ENCODE measurements around the gene IGLL5.

The IGLL5 gene

DNA sequence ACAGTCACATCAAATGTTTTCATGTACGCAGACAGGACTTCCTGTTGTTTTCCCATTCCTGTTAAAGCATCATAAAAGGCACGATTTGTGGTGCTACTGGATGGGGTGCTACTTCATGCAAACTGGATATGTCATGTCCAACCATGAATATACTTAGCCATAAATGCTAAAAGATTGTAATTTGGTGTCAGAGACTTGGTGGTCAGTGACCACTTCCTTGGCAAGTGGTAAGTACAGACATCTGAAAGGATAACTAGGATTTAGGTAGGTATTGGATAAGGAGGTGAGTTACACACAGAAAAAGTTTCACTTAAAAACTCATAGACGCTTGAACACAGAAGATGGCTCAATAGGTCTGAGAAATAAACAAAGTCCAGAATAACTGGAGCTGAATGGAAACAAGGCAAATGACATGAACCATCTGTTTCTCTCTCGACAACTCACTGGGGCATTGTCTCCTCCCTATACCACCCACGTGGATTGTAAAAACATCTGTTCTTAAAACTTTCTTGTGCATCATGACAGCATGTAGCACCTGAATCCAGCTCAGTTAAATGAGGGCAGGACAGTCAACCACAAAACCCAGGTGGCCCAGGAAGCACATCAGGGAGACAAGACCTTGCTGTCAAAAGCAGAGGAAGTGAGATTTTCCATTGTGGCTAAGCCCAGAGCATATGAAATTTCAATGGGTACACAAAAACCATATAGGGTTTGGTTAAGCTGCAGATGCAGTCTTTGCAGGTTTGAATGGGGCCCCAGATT, 22.1 kb upstream of the IGLL5 start:
- peak; percentile 50 for DNase-seq

DNA sequence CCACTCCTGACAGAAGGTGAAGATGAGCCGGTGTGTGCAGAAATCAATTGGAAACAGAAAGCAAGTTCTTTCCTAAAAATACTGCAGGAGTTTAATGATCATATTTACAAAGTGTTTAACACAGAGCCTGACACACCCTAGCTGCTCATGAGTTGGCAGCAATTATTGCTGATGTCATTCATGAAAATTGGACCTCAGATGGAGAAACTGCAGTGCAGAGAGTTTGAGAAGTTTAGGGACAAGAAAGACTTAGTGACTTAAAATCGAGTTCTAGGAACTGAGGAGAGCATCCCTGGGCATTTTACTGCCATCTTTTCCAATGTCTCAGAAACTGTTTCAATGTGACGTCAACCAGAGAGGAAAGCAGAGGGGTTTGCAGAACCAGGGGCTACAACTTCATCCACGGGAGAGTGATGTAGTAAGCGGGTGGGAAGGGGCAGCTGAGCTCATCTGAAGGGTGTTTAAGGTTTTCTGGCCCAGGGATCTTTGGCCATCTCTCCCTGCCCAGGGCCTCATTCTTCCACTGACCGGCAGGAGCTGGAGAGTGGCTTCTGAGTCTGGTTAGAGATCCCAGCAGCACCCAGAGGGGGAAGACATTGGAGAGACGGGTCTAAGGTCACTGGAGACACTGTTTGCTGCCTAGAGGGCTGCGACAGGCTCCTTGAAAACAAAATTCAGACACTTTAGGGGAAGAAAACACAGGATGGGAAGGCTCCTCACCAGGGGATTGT, 21.1 kb upstream of the IGLL5 start:
- no peak for DNase-seq

DNA sequence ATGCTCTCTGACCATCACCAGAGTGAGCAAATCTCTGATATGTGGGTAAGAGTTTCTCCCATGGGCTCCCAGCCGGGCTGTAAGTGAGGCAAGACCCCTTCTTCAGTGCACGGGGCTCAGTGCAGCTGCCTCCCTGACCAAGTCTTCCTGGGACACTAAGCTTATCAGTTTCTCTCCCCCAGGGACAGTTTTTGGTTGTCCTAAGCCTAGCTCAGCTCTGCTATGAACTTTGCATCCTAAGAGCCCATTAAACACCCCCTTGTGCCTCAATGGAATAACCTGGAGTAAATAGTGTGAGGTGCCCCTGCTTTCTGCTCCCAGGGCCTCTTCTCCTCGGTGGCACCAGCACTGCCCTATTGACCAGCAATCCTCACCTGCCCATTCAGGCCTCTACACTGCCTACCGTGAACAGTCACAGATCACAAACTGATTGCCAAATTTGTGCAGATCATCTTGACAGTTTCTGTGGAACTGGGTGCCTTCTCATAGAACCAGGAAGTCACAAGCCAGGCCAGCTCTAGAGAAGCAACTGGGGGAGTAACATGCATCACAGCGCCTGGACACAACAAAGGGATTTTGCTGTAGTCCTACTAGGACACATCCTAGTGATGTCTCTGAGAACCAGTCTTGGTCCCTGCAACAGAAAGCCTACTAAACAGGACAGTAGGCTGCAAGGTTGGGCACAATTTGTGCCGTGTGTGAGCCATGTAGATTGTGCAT, 19.5 kb upstream of the IGLL5 start:
- DNase-seq = no peak

DNA sequence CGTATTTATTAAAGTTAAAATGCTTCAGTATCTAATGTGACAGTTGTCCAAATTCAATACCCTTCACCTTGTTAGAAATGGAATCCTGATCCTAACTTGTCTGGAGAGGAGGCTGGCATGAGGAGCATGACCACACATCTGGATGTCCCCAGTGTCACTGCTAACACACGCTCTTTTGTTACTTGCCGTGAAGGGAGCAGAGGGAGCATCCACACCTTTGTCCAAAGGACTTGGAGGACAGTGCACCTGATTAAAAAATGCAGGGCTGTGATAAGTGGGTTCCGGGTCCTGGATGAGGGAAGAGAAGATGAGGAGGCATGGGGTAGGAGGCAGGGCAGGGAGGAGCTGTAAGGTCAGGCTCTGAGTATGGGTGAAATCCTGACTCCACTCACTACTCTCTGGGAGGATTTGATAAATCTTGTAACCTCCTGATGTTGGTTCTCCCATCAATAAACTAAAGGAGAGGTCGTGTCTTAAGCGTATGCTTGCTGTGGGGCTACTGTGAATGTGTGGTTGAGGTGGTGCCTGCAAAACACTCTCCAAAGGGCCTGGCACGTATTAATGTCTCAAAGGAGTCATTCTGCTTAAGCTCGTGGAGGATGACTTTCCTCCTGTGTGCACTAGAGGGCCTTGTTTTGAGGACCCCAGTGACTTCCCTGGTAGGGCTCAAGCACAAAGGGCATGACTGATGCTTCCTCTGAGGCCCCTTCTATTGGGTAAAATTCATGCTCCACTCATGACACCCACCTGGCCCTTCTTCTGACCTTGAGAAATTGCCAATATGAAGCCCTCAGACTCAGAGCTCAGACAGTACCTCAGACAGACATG, 16.8 kb upstream of the IGLL5 start:
- DNase-seq = no peak

DNA sequence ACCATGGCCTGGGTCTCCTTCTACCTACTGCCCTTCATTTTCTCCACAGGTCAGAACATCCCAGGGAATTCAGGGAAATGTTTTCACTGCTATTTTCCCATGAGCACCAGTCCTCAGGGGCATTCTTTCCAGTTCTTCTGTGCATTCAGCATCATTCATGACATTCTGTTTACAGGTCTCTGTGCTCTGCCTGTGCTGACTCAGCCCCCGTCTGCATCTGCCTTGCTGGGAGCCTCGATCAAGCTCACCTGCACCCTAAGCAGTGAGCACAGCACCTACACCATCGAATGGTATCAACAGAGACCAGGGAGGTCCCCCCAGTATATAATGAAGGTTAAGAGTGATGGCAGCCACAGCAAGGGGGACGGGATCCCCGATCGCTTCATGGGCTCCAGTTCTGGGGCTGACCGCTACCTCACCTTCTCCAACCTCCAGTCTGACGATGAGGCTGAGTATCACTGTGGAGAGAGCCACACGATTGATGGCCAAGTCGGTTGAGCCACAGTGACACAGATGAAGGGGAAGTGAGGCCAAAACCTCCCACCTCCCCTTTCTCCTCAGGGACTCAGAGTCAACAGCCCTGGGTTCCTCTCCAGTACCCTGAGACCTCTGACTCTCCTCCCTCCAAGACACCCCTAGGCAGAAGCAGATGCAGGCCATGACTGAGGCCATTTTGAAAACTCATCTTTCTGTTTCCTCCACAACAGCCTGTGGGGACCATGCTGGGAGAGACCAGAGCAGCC, 15.9 kb upstream of the IGLL5 start:
- DNase-seq = no peak

DNA sequence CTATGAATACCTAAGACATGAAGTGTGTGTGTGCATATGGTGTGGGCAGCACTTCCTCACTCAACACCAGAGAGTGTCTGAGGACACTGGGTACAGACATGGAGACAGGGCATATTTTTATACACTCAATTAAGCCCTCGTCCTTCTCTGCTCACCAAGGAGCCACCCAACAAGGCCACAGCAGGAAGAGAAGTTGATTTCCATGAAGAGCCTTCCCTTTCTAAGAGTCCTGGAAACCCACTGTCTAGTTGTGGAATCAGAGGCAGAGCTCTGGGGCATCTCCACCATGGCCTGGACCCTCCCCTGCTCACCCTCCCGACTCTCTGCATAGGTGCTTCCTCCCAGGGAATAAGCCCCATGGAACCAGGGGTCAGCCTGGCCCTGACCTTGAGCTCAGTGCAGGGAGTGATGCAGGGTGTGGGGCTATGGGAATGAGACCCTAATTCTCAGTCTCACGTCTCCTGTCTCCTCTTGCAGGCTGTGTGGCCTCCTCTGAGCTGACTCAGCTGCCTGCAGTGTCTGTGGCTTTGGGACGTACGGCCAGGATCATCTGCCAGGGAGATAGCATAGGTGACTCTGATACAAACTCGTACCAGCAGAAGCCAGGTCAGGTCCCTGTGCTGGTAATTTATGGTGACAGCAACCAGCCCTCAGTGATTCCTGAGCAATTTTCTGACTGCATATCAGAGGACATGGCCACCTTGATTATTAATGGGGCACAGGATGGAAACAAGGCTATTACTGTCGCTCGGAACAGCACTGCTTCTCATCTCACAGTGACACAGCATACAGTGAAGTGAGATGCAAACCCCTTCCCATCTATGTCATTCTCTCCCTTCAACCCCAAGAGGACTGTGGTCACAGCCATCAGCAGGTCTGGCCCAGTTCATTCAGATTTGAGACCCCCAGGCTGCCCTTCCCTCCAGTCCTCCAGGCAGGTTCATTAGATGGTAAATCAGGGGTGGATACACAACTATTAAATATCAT, 14.6 kb upstream of the IGLL5 start:
- no peak for DNase-seq

DNA sequence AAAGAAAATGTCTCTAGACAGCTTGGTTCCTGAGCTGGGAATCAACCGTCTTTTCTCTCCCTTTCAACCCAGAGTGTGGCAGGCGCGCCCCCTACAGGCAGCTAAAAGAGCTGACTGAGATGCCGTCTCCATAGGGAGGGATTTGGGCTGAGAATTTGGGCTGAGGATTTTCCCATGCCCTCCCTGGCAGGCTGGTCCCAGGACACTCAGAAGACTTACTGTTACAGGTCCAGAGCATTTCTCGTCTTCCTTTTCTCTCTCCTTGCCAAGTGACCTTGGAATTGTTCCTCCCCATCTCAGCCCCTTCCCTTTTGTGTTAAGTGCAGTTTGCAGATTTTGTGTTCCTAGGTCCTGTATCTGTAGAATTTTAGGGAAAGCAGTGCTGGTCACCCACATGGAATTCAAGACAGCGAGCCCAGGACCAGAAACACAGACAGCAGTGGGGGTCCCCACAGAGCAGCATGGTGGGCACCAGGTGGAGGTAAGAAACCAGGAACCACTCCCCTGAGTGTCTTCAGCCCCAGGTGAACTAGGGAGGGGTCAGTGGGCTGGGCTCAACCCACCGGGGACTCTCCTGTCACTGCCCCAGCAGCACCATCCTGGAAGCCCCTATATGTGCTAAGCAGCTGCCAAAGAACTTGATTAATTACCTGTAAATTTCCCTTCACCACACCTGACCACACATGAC, 9.9 kb upstream of the IGLL5 start:
- peak; percentile 84 for DNase-seq

DNA sequence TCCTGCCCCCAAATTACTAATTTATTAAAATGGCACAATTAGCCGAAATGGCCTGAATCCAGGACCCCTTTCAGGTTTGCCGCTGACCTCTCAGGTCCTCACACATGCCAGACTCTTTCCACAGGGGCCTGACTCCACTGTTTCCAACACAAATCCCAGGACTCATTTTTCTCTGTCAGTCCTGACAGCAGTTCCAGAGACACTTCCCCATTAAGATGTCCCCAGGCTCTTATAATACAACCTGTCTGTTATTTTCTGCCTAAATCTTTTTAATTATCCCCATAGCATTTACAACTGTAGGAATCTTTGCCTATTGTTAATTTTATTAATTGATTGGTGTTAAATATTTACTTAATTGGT, 9.4 kb upstream of the IGLL5 start:
- no peak for DNase-seq

DNA sequence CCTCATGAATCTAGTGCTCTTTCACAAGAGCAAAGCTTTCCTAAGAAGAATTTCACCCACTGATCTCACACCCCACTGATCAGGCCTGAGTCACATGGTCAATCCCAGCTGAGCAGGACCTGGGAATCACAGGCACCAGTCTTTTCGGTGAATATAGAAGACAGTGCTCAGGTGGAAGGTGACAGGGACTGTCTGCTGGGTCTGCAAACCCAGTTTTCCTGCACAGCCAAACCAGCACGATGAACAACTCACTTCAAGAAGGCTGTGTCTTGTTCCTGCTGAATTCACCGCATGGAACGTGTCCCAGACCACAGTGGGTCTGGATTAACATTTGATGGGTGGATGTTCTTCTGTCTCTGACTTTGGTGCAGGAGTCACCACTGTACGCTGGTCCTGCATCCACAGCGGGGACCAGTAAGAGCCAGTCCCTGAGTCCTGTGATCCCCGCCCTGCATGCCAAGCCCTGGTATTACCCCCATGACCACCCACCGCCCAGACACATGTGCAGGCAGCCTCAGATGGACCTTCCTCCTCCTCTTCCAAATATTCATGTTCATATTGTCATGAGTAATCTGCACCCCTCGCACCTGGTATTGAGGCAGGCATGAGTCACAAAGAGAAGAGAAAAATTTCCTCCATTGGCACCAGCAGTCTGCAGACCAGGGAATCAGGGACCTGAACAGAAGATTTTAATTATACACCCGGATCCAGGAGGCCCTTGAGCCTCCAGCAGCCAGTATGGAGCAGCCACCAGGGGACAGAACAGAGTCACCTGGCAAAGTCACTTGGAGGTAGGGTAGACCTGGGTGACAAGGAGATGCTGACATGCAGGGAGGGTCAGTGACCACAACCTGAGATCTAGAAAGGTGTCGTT, 8.6 kb upstream of the IGLL5 start:
- DNase-seq = no peak

DNA sequence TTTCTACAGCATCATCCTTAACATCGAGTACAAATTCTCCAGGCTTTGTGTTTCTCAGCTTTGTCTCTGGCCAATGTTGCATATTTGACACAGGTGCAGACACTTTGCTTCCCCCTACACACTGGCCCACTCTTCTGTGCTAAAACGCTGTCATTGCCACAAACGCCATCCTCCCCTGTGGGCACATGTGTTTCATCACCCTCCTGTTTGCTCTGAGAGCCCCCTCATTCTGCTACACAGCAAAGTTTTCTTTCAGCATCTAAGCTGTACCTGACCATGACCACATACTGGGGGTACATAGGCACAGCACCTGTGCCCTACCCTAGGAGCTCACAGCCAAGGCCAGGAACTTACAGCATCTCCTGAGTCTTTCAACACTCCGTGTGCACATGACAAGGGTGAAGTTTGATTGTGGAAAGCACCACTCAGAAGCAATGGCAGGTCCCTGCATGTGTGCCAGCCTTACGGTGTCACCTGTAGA, 7.9 kb upstream of the IGLL5 start:
- no peak for DNase-seq

DNA sequence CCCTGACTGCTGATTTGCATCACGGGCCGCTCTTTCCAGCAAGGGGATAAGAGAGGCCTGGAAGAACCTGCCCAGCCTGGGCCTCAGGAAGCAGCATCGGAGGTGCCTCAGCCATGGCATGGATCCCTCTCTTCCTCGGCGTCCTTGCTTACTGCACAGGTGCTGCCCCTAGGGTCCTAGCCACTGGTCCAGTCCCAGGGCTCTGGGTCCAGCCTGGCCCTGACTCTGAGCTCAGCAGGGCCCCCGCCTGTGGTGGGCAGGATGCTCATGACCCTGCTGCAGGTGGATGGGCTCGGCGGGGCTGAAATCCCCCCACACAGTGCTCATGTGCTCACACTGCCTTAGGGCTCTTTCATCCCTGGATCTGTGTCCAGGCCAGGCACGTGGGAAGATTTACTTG, 7.0 kb upstream of the IGLL5 start:
- DNase-seq = no peak

DNA sequence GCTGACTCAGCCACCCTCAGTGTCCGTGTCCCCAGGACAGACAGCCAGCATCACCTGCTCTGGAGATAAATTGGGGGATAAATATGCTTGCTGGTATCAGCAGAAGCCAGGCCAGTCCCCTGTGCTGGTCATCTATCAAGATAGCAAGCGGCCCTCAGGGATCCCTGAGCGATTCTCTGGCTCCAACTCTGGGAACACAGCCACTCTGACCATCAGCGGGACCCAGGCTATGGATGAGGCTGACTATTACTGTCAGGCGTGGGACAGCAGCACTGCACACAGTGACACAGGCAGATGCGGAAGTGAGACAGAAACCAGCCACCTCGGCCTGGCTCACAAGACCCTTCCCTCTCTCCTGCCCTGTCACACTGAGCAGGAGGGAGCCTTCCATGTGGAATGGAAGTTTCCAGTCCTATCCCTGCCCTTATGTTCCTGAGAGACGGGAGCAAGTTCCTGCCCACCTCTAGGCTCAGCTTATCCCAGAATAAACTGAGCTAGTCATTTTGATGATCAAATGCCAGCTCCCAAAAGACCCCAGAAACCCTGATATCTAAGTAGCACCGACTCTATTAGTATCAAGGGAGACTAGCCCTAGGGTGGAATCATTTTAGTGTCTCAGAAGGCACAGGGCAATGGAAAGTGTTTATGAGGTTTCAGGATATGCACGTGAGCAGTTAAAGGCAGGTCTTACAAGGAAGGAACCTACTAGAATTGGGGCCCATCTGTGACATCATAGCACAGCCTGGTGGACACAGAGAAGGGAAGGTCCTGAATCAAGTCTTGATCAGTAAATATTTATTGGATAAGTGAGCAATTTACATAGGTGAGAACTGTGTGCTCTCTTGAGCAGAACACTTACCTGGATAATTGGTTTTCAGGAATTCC, 6.3 kb upstream of the IGLL5 start:
- DNase-seq = no peak

DNA sequence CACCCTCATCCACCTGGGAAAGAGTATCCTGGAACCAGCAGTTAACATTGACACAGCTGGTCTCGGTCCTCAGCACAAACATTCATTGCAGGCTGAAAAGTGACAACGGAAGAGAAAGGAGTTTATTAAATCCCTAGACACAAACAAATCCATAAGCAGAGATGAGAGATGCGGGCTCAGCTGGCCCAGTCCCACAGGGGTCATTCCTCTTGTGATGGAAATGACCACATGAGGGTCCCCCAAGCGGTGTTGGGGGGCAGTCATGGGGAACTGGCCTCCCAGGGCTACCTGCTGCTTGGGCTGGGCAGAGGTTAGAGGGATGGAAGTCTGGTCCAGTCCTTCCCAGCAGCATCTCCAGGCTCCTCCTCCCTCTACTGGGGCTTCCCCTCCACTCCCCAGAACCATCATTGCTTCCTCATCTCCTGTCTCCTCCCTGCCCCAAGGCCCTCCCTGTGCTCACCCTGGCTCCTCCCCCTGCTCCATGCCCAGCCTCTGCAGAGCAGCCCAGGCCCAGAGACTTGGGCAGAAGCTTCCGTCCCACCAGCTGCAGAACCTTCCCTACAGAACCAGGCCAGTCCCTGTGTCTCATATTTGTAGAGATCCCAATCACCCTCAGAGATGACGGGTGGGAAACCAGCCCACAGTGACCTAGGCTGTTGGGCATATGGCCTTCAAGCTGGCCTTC, 5.4 kb upstream of the IGLL5 start:
- no peak for DNase-seq

DNA sequence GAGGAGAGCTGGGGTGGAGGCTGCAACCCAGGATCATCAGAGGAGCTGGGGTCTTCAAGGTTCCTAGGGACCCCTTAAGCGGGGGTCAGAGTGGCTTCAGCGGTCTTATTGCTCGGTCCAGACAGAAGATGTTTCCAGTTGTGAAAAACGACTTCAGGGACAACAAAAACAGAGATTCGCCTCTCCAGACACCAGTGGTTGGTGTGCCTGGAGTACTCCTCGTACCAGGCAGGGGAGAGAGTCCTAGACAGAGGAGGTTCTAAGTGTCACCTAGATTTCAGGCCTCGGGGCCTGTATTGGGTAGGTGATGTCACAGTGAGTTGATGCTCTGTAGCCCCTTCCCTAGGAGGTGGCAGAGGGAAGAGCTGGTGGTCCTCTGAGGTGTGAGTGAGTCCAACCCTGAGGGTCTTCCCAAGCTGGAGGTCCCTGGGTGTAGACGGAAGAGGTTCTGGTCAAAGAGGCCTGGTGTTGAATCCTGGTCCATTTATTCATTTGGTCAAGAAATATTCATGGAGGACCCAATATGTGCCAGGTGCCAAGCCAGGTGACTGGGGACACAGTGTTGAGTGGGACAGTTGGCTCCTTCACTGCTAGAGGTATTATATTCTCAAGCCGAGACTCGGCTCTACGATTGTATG, 4.4 kb upstream of the IGLL5 start:
- DNase-seq = no peak

DNA sequence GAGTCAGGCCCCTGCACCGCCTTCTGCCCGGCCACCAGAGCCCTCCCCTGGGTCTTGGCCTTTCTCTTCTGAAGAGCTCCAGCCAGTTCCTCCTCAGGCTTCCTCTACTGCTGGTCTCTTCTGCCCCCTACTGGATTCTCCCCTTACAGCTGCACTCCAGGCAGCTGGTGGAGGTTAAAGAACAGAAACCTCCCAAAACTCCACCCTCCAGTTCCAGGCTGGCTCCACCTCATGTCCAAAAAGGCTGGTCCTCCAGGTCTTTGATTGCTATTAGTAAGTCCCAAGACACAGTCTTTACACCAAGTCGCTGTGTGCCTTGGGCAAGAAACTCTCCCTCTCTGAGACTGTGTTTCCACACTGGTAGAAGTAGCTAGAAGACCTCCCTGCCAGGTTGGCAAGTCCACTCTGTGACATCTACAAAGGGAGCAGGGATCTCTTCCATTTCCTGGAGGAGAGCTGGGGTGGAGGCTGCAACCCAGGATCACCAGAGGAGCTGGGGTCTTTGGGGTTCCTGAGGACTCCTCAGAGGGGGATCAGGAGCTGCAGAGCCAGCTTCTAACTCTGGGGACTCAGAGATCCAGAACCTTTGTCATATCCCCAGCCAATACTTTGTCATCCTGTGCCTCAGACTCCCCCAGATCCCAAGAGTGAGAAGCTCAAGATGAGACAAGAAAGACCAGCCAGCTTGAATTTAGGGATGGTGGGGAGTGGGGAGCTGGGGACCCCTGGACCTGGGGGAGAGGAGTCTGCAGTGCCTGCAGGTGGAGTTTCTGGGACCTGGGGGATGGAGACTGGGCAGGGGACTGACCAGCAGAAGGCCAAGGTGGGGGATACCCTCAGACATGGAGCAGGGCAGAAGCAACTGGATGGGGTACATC, 3.4 kb upstream of the IGLL5 start:
- peak; percentile 74 for DNase-seq
